Measurements from ENCODE around the gene EXOSC9.
"Not testable (repeated sequence)": the region's sequence is repeated elsewhere in the genome, so short reads cannot be mapped to it uniquely, and the experiment has no call there.

DNA sequence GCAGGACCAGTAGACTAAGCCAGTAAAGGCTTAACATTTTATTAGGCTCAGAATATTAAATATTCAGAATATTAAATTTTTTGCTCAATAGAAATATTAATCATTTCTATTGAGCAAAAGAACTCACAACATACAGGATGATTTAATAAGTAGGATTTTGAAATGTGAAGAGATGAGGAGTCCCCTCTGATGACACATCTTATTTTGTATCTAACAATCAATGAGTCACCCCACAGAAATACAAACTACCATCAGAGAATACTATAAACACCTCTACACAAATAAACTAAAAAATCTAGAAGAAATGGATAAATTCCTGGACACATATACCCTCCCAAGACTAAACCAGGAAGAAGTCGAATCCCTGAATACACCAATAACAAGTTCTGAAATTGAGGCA, 49.0 kb upstream of the EXOSC9 start:
- not testable (repeated sequence) for TF ChIP-seq CTCF (IDR thresholded peaks at IDR 0.05; ENCODE audit: poor library complexity, severe bottlenecking); RAD21 (conservative IDR thresholded peaks at IDR 0.05)

Measured in neural cell (in vitro differentiated cells).